Measurements from ENCODE around the gene PITX2.

Gene PITX2

GRCh38 chr4:110622841-110623717 lies at the start of gene PITX2:
Gene PITX2, minus strand, starts transcription at chr4:110623077. Its CDS starts 617 bp downstream, at chr4:110622460.
- DNase-seq: peak; percentile 96

- DNase-seq: no peak
Measured at GRCh38 chr4:110671679-110672078, 48.8 kb upstream of the PITX2 start.

- DNase-seq: no peak
Measured at GRCh38 chr4:110669663-110670062, 46.8 kb upstream of the PITX2 start.

- DNase-seq: no peak
Measured at GRCh38 chr4:110668463-110669235, 45.8 kb upstream of the PITX2 start.

GRCh38 chr4:110667670-110668069 lies 44.8 kb upstream of the PITX2 start:
- no peak for DNase-seq

- DNase-seq: no peak
Measured at GRCh38 chr4:110666030-110666429, 43.2 kb upstream of the PITX2 start.

GRCh38 chr4:110663738-110664444 lies 41.0 kb upstream of the PITX2 start:
- DNase-seq: no peak

GRCh38 chr4:110663206-110663605 lies 40.3 kb upstream of the PITX2 start:
- no peak for DNase-seq

- no peak for DNase-seq
Measured at GRCh38 chr4:110660755-110661154, 37.9 kb upstream of the PITX2 start.

GRCh38 chr4:110654254-110654635 lies 31.4 kb upstream of the PITX2 start:
- DNase-seq: no peak

- no peak for DNase-seq
Measured at GRCh38 chr4:110653321-110654253, 30.7 kb upstream of the PITX2 start.

- no peak for DNase-seq
Measured at GRCh38 chr4:110644008-110644407, 21.1 kb upstream of the PITX2 start.

- DNase-seq: no peak
Measured at GRCh38 chr4:110643096-110643495, 20.2 kb upstream of the PITX2 start.

- DNase-seq: no peak
Measured at GRCh38 chr4:110641218-110641617, 18.3 kb upstream of the PITX2 start.

GRCh38 chr4:110640576-110640975 lies 17.7 kb upstream of the PITX2 start:
- DNase-seq: no peak

- peak; percentile 3 for DNase-seq
Measured at GRCh38 chr4:110639207-110640090, 16.6 kb upstream of the PITX2 start.

- no peak for DNase-seq
Measured at GRCh38 chr4:110638089-110638746, 15.3 kb upstream of the PITX2 start.

- peak; percentile 23 for DNase-seq
Measured at GRCh38 chr4:110637408-110638088, 14.7 kb upstream of the PITX2 start.

- DNase-seq: peak; percentile 47
Measured at GRCh38 chr4:110636680-110637407, 14.0 kb upstream of the PITX2 start.
